HT-29 (cell line): ENCODE data around the gene C1QA. TPM values are rescaled to one million over a fixed set of nuclear protein-coding genes. Genes with fewer than 3 reads are reported as not detected.

ENCODE experiments used
- DNase-seq: peaks from one replicate; pipeline ENCODE4 v3.0.0-alpha.2; 2015; ENCODE audit warnings: low spot score
- total RNA-seq: library from RNA; depleted of rRNA; stranded (reverse); fragments of >200 nt; shearing (Covaris generic); gene quantifications from 2 replicates; pipeline ENCODE4 v1.2.3, GENCODE V29; 2014

Gene C1QA
- total RNA-seq, 1 experiment from 2014 or later: not detected

DNA sequence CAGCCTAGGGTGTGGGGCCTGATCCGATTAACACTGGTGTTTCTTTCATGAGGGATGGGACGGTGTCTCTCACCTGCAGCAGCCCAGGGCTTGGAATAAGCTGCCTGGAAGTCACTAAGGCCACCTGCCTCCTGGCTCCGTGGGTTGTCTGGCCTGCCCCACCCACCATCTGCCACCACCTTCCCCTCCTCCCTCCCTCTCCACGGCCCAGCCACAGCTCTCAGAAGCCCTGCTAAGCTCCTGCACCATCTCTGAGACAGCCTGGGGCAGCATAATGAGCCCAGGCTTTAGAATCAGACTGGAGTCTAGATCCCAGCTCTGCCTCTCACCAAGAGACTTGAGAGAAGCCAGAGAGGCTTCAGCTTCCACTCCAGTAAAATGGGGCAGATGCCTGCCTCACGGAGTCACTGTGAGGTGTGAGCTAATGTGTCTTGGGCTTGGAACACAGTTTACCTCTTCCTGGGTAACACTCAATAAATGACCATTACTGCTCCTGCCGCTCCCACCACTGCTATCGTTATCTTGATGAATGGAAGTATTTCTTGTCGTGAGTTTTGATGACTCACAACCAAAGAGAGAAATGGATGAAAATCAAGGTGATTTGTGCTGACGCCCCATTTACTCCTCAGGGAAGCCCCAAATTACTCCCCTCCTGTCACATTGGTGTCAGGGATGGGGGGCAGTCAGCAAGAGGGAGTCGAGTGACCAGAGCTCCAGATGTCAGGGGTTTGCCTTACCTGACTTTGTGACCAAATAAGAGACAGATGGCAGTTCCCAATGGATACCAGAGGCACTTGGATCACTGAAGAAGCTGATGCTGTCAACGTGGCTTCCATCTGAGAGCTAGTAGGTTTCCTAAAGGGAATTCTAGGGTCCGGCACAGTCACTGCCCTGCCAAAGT, 23.5 kb upstream of the C1QA start:
- DNase-seq: no peak

DNA sequence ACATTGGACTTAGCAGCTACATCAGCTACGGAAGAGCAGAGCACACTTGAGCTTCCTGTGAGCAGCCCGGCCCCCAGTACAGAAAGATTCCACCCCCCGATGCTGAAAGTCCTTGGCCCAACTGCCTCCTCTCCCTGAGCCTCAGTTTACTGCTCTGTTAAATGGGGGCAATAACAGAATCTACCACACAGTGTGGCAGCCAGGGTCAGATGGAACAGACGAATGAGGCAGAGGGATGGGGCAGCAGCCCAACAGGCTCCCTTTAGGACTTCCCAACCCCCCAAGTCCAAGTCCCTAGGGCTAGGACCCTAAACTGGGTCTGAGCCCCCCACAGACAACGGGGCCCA, 22.9 kb upstream of the C1QA start:
- no peak for DNase-seq

DNA sequence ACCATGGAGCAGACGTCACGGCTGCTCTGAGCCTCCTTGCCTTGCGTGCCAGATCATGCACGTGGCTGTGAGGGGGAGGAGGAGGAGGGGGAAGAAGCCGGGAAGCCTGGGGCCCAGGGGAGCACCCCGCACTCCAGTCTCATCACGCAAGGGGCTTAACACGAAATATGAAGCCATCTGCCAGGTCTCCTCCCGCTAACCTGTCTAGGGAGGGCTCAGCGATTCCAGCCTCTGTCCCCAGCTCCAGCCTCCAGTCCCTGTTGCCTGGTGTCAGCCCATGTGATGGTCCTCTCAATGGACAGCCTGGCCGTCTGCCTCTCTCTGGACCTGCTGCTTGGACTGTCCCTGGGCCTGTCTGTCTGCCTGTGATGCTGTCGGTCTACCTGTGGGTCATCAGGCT, 22.5 kb upstream of the C1QA start:
- DNase-seq: no peak

DNA sequence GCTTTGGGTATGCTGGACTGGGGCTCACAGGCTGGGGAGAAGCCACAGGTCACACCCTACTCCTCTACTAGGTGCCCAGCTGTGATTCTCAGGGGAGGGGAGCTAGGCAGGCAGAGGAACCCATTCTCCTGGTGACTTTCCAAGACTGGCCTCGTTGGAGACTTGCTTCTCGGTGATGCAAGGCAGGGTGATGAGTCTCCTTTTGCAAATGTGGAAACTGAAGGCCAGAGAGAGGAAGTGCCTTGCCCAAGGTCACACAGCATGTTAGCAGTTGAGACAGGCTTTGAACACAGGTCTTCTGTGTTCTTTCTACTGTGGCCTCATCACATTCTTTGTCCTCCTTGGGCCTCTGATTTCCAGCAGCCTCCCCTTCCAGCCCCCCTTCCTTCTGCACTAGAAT, 20.5 kb upstream of the C1QA start:
- DNase-seq: no peak

DNA sequence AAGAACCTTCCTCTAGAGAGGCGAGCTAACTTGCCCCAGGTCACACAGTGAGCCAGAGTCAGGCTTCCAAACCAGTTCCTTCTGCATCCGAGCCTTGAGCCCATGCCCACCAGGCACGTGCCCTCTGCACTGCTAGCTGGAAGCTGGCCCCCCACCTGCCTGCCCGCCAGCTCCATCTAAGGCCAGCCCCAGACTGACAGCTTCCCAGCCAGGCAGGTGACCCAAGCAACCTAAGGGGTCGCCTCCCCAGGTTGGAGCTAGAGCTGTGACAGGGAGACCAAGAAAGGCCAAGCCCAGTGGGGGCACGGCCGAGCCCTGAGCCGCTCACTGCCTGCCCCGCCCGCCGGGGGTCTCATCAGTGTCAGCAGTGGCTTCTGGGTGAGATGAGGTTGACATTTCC, 19.9 kb upstream of the C1QA start:
- DNase-seq: no peak

DNA sequence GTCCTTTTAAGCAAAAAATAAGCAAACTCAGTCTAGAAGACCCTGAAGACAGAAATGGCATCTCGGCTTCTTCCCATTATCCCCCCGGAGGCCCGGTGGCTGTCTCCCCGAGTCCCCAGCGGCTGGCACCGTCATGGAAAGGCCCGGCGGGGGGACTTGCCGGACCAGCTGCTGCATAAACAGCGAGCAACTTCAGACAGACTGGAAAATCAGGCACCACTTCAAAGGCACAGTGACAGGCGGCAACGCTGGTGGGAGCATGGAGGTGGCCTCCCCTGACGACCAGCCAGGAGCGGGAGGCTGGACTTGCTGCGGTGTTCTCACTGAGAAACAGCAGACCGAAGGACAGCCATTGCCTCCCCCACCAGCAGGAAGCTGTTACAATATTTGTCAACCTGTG, 18.4 kb upstream of the C1QA start:
- no peak for DNase-seq

DNA sequence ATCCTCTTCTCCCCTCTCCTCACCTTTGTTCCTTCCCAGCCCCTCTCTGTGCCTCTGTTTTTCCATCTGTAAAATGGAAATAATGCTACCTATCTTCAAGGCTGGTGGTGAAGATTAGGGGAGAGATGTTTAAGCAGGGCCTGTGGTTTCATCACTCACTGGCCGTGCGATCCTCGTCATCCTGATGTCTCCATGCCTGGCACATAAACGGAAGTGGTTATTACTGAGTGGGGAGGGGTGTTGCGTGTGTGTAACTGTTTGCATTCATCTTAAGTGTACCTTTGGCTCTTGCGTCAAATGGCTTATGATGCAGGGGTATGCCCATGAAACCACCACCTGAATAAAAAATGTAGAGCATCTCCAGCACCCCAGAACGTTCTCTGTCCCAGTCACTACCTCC, 17.2 kb upstream of the C1QA start:
- DNase-seq: no peak

DNA sequence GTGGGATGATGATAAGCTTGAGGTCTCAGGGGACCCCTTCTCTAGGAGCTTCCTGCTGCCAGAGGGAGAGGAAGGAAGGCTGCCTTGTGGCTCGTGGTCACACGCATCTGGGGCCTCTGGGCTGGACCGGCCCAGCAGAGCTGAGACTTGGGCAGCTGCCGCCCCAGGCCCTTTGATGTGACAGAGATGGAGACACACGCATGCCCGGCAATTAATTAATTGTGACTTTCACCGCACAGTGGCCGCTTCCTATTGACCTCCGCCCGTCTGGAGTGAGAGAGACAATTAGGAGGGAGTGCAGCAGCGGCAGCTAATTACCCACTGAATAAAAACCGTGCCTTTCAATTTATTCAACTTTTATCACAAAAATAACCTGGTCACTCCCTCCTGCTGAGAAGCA, 16.6 kb upstream of the C1QA start:
- DNase-seq: no peak

DNA sequence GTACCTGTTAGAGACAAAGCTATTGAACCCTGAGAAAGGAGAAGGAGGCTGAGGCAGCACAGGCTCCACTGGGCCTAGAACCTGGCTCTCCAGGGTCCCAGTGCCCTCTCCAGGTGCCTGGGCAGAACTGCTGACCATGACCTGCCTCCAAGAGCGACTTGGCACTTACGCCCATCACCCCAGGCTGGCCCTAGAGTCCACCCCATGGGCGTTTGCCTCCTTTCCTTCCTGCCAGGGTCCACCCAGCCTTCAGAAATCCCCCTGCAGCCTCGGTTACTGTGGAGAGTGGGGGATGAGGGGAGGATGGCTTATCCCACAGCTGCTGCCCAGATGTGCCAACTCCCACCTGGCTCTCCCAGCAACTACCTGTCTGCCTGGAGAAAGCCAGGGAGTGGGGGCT, 14.7 kb upstream of the C1QA start:
- no peak for DNase-seq

DNA sequence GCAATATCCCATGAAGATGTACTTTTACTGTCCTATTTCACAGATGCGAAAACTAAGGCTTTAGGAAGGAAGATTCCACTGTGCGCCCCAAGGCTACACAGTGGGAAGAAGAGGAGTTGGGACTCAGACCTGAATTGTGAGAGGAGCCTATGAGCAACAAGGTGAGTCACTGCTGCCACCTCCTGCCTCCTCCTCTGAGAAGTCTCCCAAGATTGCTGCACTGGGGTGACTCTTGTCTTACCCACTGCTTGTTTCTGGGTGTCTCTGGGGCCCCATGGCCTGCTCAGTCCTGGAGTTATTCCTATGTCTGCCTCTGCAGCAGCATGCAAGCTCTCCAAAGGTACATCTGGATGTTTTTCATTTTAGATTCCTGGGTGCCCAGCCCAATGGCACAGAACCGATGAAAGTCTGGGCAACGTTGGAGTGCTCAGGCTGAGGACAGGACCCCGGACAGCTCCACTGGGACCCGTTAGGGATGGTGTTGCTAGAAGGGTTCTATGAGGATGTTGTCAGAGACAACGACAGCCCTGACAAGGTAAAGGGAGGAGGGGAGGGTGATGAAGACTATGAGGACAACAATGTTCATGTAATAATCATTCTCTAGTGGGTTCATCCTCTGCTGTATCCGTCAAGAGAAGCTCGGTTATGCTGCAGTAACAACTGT, 11.0 kb upstream of the C1QA start:
- no peak for DNase-seq

DNA sequence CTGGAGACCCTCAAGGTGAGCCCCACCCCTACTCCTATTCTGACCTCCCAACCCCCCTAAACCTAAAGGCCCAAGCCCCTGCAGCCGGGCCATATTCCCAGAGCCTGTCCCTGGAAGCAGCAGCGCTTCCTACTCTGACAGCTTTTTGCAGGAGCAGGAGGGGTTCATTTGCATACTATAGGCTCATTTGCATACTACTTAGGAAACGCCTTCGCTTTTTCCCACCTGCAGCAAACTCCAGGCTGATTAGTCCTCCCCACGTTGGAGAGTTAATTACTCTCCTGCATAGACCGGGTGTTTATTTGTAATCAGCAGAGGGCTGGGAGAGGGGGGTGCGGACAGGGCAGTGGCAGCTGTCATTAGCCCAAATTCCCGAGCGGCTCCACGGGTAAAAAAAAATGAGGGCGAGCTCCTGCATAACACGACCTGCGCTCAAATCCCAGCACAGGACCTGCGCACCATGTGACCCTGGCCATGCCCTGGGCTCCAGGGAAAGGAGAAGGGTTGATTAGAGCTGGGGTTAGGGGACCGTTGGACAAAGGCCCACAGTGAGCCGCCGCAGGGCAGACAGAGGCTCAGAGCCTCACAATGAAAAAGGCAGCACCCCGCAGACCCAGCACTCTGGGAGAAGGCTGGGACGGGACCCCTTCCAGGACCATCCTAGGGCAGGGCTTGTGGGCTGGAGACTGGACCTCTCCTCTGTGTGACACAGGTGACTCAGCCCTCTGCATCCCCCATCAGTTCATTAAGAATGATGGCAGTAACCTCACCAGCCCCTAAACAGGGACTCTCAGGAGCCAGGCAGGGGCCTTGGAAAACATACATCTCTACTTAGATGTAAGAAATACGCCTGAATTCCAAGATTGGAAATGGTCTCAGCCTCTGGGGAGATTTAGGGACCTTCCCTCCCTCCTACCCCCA, 9.9 kb upstream of the C1QA start:
- DNase-seq: no peak

DNA sequence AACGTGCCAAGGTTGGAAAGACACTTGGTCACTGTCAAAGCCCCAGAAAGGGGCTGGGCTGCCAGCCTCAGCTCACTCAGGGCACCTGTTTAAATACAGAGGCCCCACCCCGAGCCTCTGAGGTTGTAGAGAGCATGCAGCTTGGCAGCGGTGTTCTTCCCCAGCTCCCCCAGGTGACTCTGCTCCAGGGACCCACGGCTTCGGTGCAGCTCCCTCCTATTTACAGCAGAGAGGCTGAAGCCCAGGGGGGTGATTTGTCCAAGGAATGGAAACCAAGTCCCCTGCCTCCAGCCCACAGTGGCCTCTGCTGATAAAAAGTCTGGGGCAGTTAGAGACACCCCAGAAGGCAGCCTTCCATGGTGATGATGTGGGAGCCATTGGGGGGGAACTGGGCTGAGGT, 9.1 kb upstream of the C1QA start:
- DNase-seq: no peak

DNA sequence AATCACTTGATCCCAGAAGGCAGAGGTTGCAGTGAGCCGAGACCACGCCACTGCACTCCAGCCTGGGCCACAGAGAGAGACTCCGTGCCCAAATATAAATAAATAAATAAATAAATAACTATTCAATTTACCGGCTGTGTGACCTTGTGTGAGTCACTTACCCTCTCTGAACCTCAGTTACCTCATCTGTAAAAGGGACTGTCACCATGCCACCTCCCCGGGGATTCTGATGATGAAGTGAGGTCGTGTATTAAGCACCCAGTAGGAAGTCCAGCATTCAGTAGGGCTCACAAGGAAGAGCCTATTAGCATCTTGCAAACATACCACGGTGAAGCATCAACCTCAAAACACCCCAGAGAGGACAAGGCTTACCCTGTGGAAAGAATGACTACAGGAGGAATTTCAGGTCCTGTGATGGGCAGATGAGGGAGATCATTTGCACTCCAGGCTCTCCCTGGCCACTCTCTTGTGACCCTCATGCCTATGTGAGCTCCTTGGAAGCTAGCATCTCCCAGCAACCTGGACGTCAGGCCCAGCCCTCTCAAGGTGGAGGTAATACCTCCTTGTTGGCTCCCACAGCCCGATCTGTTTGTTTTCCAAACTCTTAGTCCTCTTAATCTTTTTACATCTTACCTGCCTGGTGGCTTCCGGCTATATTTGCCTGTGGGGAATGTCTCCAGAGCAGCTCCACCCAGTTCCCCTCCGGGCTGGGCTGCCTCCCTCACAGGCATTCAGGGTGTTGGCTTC, 7.6 kb upstream of the C1QA start:
- DNase-seq: no peak

DNA sequence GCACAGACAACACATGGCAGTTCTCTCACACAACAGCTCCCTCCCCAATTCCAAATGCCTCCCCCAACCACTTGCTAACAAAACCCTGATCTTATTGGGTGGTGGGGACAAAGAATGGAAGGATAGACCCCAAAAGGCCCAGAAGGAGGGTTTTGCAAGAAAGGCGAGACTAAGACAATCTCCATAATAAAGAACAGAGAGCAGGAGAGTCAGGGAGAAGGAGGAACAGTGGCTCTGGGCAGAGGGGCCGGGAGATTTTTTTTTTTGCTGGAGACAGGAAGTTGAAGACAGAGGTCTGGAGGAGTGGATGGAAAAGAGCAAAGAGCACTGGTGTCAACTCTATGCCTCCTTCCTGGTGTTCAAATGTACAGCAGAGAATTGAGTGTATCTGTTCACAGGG, 6.5 kb upstream of the C1QA start:
- DNase-seq: no peak

DNA sequence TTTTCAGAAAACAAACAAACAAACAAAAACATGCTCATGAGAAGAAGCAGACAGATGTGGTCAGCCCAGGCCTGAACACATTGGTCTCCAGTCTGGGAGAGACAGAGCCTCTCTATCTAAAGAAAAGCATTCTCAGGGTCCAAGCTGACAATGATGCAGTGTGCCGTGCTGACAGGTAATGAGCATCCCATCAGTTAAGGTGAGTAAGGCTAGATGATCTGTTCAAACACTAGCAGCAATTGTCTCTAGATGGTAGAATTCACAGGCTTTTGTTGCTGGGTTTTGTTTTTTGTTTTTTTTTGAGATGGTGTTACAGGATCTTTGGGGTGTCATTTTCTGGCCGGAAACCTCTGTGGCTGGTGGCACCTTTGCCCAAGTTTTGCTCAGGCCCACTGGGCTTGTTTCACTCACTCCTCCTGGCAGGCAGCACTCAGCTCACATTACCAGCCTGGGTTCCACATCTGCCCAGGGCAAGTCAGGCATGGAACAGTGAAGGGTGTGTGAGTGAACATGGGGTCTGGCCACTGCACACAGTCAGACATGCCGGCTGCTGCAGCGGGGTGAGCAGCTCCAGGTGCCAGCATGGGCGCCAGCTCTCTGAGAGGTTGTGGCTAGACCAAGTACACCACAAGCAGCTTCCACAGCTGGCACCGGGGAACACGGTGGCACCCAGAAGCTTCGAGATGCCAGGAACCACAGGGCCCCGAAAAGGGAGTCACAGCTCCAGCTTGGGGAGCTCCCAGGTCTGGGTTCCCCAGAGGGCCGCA, 2.5 kb upstream of the C1QA start:
- no peak for DNase-seq

DNA sequence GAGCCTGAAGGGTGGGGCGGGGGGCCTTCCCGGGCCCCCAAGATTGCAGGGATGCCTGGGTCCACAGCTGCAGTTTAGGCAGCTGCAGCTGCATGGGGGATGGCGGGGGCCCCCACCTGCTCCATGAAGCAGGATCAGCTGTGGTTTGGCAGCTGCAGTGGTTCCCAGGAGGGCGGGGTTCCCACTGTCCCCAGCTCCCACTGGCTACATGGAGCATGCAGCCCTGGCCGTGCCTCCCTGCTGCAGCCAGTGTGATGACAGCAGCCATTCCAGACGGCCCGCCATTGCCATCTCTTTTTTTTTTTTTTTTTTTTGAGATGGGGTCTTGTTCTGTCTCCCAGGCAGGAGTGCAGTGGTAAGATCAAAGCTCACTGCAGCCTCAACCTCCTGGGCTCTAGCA, 992 bp upstream of the C1QA start:
- DNase-seq: no peak

DNA sequence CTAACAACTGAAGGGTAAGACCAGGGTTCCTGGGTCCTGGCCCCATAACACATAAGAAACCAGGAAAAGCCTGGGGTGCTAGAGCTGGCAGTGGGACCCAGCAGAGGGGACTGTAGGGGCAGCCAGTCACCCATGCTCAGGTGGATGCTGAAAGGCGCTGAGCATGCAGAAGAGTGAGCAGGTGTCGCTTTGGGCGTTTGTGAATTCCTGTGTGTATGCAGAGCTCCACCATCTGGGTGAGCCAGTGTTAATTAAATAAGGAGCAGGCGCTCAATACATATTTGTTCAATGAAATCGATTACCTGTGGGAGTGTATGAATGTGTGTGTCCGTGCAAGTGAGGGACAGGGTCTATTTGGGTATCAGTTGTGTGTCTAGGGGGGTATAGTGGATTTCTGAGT, 499 bp downstream of the C1QA start:
- DNase-seq: no peak

DNA sequence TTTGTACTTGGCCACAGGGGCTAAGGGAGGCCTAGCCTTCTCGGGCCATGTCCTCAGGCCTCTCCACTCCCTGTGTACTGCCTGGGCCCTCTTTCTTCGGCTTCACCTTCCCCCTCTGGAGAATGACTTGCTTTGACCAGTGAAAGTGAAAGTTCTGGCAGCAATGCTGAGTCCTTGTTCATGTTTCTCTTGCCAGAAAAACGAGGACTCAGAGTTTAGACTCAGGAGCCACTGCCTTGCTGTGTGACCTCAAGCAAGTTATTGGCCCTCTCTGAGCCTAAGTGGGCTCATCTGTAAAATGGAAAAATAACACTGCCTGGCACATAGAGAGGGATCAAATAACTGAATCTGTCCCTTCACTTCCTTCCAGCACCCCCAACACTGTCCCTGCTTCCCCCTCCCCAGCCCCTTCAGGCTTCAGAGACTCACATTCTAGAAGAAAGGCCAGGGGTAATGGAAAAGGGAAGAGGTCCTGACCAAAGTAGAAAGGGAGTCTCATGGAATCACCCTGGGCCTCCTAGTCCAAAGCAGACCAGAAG, 1.5 kb downstream of the C1QA start:
- DNase-seq: no peak

DNA sequence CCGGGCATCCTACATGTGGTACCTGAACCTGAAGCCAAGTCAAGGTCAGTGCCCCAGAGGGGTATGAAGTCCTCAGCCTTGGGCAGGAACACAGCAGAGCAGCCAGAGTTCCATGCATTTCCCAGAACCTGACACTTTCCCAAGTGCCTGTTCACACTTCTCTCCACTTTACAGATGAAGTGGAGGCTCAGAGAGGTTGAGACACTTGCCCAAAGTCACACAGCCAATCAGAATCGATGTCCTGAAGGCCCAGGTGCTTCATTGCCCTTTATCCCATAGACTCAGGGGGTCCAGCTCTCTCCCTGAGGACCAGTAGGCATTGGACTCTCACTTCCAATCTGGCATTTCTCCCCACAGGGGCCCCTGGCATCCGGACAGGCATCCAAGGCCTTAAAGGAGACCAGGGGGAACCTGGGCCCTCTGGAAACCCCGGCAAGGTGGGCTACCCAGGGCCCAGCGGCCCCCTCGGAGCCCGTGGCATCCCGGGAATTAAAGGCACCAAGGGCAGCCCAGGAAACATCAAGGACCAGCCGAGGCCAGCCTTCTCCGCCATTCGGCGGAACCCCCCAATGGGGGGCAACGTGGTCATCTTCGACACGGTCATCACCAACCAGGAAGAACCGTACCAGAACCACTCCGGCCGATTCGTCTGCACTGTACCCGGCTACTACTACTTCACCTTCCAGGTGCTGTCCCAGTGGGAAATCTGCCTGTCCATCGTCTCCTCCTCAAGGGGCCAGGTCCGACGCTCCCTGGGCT, 2.2 kb downstream of the C1QA start:
- no peak for DNase-seq

DNA sequence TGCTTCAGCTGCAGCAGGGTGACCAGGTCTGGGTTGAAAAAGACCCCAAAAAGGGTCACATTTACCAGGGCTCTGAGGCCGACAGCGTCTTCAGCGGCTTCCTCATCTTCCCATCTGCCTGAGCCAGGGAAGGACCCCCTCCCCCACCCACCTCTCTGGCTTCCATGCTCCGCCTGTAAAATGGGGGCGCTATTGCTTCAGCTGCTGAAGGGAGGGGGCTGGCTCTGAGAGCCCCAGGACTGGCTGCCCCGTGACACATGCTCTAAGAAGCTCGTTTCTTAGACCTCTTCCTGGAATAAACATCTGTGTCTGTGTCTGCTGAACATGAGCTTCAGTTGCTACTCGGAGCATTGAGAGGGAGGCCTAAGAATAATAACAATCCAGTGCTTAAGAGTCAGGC, 2.9 kb downstream of the C1QA start:
- no peak for DNase-seq
